Measurements from ENCODE around the gene CDC27.
"Not testable (repeated sequence)": the region's sequence is repeated elsewhere in the genome, so short reads cannot be mapped to it uniquely, and the experiment has no call there.

Gene CDC27

DNA sequence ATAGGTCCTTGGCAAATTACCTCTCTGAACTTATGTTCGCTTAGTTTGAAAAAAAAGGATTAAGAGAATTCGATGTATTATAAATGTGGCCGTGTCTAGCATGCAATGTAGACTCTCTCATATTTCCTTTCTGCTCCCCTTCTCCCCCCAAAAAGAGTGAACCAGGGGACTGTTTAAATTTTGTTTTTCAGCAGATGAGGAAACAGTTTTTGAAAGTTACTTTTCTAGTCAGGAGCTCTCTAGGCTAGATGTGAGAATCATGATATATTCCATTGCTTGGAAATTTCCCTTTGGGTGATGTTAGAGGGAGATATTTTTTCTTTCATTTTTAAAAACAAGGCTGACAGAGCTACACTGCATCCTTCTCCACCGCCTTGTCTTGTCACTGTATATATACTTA, 1.1 kb upstream of the CDC27 start:
- no peak for DNase-seq

DNA sequence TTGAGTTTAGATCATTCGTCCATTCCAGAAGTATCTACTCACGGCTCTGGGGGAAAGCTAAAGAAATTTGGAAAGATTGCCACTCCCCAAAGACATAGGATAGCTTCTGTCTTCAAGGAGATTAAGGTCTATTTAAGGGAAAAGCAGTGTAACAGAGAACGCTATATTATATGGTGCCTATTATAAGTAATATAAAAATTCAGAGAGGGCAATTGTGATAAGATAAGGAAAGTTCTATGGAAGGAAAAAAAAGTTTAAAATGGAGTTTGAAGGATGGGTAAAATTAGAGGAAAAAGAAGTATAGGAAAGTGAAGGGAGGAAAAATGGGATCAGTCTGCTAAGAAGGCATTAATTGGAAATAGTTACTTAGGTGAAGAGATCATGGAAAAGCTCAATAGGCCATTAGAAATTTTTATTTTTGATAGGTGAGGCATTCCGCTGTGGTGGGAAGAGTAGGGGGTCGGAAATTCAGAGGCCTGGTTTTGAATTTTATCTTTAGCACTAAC, 690 bp upstream of the CDC27 start:
- DNase-seq, result no peak

GRCh38 chr17:47188271-47188875, 722 bp downstream of the CDC27 start:
- DNase-seq, result peak; percentile 15 to 32

DNA sequence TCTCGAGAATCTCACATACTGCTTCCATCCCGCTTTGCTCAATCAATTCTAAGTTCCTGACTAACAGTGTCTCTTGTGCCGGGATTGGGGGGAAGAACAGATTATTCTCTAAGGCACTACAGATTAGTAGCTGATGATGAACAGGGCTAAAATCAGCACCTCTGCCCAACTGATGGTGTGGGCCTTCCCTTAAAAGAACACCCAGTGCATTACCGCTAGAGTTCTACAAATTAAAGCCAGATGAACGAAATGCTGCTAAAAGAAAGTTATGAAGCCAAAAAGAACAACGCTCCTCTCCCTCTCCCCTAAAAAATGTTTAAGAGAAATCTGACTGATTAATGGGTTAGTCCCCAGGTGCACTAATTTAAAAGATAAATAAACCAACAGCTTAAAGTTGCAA, 4.4 kb downstream of the CDC27 start:
- no peak for DNase-seq

DNA sequence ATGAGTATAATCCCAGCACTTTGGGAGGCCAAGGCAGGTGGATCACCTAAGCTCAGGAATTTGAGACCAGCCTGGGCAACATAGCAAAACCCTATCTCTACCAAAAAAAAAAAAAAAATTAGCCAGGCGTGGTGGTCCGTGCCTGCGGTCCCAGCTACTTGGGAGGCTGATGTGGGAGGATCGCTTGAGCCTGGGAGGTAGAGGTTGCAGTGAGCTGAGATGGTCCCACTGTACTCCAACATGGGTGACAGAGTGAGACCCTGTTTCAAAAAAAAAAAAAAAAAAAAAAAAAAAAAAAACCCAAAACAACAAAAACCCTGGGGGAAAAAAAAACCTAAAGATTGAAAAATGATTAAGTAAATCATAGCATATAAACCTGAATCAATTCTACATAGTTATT, 8.1 kb downstream of the CDC27 start:
- DNase-seq, result not testable (repeated sequence)

DNA sequence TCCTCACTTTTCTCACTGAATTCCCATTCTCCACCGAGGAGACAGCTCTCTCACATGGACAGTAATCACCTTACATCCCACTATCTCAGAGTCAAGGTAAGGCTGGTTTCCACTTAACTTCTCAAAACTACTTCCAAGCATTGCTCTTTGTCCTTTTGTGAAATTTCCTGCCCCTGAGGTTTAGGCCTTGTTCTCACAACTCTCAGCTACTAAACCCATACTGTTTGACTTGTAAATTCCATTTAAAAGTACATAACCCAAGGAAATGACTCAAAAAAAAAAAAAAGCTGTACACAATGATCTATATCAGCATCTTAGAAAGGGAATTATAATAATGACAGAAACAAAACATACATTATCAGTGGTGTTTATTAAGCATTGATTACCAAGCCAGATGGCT, 8.8 kb downstream of the CDC27 start:
- no peak for DNase-seq

DNA sequence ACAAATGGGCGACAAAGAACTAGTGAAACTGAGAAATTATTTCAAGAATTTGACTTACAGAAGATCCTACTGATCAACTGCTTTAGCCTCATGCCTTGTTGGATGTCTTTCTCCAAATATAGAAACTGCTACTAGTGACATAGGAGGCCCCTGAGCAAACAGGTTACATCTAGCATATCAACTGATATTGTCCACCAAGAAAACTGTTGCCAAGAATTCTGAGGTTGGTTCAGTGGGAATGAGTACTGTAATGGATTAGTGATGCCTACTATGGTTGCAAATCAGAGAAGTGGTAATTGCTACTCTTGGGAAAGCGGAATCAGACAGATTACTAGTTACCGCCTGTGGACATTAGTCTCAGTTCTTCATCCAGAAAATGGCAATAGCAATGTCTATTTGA, 10.0 kb downstream of the CDC27 start:
- DNase-seq, result no peak

- DNase-seq, result no peak
Measured at GRCh38 chr17:47177261-47177660, 11.8 kb downstream of the CDC27 start.

DNA sequence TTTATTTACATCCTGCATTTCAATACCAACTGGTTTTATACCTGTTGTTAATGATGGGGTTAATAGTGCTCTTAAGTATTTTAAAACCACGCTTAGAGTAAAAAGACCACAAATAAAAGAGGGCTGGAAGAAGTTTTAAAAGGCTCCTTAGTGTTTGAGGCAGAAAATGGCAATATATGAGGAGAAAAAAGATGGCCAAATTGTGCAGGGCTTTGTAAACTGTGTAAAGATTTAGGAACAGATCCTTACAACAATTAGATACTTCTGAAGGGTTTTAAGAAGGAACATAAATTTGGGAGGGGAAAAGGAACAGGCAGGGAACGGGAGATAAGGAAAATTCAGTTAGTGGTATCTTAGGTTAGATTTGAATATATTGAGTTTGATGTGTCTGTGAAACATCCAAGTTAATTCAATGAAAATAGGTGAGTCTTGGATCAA, 12.7 kb downstream of the CDC27 start:
- no peak for DNase-seq

DNA sequence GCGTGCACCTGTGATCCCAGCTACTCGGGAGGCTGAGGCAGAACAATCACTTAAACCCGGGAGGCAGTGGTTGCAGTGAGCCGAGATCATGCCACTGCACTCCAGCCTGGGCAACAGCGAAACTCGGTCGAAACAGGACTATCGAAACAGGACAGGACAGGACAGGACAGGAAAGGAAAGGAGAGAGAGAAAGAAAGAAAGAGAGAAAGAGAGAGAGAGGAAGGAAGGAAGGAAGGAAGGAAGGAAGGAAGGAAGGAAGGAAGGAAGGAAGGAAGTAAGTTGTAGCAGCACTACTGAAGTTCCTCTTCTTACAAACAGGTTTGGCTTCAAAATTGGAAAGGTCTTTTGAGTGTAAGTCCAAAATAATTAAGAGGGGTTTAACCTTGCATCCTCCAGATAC, 14.3 kb downstream of the CDC27 start:
- DNase-seq, result not testable (repeated sequence)

GRCh38 chr17:47172696-47173565, 16.2 kb downstream of the CDC27 start:
- DNase-seq, result no peak

DNA sequence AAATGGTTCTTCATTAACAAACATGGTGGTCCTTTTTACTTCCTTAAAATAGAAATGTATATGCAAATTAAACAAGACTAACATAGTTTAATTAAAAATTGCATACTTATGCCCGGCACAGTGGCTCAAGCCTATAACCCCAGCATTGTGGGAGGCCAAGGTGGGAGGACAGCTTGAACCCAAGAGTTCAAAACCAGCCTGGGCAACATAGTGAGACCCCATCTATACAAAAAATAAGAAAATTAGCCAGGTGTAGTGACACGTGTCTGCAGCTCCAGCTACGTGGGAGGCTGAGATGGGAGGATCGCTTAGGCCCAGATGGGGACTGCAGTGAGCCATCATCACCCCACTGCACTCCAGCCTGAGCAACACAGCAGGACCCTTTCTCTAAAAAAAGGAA, 18.4 kb downstream of the CDC27 start:
- no peak for DNase-seq

DNA sequence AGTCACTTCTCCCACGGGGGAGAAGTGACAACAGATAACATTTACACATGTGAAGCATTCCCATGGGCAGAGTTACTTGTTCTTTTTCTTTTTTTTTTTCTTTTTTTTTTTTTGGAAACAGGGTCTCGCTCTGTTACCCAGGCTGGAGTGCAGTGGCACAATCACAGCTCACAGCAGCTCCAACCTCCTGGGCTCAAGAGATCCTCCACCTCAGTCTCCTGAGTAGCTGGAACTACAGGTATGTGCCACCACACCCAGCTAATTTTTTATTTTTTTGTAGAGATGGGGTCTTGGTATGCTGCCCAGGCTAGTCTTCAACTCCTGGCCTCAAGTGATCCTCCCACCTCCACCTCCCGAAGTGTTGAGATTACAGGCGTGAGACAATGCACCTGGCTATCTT, 20.2 kb downstream of the CDC27 start:
- not testable (repeated sequence) for DNase-seq

DNA sequence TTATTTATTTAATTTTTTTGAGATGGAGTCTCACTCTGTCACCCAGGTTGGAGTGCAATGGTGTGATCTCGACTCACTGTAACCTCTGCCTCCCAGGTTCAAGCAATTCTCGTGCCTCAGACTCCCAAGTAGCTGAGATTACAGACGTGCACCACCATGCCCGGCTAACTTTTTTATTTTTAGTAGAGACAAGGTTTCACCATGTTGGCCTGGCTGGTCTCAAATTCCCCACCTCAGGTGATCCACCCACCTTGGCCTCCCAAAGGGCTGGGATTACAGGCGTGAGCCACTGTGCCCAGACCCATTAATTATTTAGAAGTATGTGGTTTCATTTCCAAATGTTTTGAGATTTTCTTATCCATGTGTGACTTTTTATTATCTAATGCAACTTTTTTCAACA, 22.2 kb downstream of the CDC27 start:
- DNase-seq, result not testable (repeated sequence)

DNA sequence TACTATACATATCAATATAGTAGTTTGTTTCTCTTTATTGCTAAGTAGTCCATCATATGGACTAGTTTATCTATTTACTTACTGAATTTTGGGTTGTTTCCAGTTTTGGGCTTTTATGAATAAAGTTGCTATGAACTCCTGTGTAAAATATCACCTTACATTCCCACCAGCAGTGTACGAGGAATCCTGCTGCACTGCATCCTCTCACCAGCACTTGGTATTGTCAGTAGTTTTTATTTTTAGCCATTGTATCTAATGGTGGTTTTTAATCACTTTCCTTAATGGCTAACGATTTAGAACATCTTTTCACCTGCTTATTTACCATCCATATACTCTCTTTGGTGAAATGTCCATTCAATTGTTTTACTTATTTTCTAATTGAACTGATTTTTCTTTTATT, 24.0 kb downstream of the CDC27 start:
- DNase-seq, result no peak

DNA sequence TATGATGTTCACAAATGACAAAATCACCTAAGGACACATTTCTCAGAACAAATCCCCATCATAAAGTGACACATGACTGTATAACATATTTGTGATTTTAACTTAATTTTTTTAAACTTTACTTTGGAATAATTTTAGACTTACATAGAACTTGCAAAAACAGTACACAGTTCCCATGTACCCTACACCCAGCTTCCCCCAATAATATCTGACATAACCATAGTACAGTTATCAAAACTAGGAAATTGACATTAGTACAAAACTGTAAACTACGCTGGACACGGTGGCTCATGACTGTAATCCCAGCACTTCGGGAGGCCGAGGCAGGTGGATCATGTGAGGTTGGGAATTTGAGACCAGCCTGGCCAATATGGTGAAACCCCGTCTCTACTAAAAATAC, 24.8 kb downstream of the CDC27 start:
- DNase-seq, result no peak

DNA sequence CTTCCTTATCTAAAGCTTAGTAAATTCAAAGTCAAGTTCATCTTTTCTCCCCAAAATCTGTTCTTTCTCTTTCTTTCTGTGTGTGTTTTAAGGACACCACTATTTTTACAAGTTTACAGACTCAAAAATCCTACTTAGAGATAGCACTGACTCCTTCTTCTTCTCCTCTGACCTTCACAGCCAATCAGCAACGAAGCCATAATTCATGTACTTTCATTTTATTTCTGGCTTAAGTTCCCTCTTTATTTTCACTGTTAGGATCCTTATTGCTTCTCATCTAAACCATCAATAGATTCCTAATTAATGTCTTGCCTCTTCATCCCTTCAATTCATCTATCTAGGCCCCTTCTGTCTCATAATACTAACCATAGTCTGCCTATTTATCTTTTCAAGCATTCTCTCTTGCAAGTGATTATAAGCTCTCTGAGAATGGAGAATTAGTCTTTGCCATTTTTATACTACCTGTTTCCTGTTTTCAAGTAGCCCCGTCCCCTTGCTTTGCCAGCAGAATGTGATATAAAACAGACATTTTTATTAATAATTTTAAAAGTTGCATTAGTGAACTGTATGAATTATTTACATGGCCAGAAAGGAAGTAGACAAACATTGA, 27.0 kb downstream of the CDC27 start:
- no peak for DNase-seq

GRCh38 chr17:47159315-47159714, 29.8 kb downstream of the CDC27 start:
- no peak for DNase-seq

DNA sequence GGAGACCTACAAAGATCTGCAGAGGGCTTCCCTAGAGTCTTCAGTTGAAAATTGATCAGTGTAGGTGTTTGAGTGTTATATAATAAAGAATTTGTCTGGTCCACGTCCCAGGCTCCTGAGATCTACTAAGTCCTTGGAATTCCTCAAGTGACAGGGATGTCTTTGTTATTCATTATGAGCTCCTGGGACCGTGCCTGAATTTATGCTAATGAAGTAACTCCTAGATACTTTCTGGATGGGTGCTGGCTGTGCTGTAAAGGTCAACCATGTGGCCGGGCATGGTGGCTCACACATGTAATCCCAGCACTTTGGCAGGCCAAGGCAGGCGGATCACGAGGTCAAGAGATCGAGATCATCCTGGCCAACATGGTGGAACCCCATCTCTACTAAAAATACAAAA, 43.7 kb downstream of the CDC27 start:
- no peak for DNase-seq

GRCh38 chr17:47135235-47135634, 53.9 kb downstream of the CDC27 start:
- DNase-seq, result no peak

DNA sequence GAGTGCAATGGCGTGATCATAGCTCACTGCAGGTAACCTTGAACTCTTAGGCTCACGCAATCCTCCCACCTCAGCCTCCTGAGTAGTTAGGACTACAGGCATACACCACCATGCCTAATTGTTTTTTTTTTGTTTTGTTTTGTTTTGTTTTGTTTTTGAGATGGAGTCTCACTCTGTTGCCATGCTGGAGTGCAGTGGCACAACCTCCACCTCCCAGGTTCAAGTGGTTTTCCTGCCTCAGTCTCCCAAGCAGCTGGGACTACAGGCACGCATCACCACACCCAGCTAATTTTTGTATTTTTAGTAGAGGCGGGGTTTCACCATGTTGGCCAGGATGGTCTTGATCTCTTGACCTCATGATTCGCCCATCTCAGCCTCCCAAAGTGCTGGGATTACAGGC, 54.7 kb downstream of the CDC27 start:
- not testable (repeated sequence) for DNase-seq

- DNase-seq, result no peak
Measured at GRCh38 chr17:47131761-47132160, 57.3 kb downstream of the CDC27 start.

- not testable (repeated sequence) for DNase-seq
Measured at GRCh38 chr17:47126835-47127234, 62.3 kb downstream of the CDC27 start.

GRCh38 chr17:47123262-47123661, 65.8 kb downstream of the CDC27 start:
- DNase-seq, result not testable (repeated sequence)

All from CD4-positive, alpha-beta T cell treated with Interleukin-4 for 1 hour (primary cell).